NCI-H1048 (cell line): ENCODE results near the gene MIB1.
"Not testable (repeated sequence)": the region's sequence is repeated elsewhere in the genome, so short reads cannot be mapped to it uniquely, and the experiment has no call there.

ENCODE experiments used
- DNase-seq: peaks from one replicate; lab custom pipeline; 2025; lab: John Stamatoyannopoulos, UW

Gene MIB1

DNA sequence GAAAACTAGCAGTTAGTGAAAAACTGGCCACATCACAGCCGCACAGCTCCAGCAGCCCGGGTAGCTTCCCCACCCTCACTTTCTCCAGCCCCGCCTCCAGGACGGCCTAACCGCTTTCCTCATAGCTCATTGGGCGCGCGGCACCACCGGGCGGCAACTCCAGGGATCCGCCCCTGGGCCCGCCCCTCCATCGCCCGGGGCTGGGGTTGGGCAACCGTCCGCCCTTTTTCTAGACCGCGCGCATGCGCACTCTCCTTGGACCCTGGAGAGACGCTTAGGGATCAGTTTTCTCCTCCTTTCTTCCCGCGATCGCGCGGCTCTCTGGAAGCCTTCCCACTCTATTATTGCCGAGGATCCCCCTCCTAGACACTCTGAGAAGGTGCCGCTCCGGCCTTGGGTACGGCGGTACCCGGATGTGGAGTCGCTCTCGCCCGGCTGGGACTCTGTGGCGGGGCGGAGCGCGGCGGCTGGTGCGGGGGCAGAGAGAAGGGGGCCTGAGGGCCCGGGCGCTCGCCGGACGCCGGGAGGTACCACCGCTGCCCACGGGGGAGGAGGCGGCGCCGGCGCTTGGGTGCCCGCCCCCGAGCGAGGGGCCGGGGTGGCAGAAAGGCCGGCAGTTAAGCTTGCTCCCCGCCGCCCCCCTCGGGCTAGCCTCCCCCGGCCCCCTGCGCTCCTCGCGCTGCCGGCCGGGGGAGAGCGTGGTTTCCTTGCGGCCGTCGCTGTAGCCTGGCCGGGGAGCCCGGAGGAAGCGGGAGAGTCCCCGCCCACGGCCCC, at the start of gene MIB1:
MIB1 (plus strand) TSS at position 255 of the 774 bp plus-strand sequence. CDS start 792 bp downstream, outside the sequence.
- DNase-seq: peak; percentile 95

DNA sequence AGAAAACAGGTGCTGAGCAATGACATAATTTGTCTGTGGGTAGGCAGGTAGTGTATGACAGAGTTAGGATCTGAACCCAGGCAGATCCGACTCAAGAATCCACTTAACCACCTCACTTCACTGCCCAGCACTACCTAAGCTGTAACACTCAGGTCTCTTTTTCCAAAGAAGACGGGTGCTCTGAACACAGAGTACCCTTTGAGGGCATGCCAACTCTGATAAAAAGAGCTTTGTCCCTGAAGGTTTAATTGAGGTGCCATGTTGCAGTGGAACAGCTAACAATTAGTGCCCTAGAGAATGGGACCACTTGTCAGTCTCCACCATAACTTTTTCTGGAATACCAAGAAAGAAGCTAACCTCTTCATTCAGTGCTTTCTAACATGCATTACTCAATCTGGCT, 47.3 kb upstream of the MIB1 start:
- DNase-seq: no peak

DNA sequence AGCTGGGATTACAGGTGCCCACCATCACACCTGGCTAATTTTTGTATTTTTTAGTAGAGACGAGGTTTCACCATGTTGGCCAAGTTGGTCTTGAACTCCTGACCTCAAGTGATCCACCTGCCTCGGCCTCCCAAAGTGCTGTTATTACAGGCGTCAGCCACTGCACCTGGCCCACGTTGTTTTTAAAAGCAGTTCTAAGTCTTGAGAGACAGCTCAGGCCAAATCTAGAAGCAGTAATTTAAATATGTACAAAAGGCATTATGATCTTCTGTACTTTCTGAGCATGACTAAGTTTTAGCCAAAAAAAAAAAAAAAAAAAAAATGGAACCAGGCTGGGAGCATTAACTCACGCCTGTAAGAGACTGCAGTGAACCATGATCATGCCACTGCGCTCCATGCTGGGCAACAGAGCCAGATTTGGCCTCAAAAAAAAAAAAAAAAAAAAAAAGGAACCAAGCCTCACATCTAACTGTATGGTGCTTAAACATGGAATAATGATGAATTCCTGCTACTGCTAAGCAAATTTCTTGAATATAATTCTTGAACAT, 40.0 kb upstream of the MIB1 start:
- no peak for DNase-seq

DNA sequence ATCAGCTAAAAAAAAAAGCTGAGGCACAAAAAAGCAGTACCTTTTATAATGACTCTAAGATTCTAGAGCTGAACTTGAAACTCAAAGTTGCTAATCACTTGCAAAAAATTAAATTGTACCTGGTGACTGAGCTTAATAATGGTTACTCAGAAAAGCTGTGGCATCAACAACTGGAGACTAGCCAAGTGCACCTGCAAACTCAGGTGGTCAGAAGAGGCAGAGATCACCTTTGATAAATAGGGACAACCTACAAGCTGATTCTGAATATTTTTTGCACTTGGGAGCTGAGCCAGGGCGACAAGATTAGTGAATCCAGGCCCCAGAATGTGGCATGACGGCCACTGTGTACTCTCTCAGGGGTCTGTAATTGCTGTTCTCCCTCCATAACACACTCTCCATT, 39.0 kb upstream of the MIB1 start:
- DNase-seq: no peak

DNA sequence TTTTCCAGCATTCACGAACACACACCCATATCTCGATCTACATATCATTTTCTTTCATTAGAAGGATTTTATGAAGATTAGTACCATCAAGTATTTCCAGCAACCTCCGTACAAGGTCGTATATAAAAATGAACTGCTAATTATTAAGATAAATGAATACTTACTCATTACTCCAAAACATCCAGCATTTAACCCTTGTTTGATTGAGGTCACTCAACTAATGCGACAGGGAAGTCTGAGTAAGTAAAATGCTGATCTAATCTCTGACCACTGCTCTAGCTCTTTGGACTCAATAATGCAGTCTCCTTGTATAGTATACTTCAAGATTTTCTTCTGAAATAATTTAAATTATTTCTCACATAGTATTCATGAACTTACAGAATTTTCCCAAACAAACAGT, 38.0 kb upstream of the MIB1 start:
- DNase-seq: no peak

DNA sequence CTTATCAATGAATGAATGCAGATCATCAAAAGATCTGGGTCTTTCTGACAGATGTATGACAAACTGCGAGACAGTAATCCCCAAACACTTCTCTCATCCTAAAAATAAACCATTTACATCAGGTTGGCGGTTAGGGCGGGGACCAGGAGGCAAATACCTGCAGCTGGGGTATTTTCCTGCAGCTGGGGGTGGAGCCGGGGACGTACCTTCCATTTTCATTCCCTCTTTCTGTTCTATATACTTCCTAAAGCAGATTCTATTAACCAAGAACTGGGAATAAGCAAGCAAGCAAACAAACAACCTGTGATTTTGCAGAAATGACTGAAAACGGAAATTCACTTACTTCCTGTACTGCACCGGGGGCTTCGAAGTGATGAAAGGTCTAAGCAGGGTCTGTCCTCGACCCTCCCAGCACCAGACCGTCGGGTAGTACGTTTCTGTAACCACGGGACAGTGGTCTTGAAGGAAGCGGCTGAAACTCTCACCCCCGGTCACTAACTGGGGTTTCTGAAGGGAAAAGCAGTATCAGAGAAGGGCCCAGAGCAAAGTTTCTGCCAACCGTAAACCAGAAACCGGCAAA, 37.3 kb upstream of the MIB1 start:
- no peak for DNase-seq

DNA sequence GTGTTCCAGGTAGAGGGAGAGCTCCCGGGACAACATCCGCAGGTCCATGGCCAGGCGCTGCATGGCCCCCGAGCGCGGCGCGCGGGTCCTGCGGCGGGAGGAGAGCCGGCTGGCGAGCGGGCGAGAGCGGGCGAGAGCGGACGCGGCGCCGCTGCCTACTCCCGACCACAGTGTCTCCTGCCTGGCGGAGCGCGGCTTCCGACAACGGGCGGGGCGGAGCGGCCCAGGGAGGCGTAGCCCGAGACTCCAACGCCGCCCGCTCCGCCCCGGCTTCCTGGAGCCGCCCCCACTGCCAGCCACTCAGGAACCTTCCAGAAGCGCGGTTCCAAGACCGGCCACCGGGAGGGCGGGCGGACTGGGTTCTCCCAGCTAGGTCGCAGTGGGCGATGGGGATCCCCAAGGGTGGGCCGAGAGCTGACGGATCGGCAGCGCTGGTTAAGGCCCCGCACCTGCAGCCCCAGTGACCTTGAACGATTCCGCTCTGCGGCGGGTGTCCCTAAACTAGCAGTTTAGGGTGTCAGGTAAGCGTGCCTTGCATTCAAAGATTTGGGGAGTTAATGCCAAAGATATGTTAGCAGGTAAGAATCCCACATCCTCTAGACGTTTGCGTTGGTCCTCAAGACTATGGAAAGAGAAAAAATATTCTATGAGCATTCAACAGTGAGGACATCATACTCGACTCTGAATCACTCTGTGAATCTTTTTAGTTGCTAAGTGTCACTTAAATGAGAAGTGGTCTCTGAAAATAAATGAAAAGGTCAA, 35.8 kb upstream of the MIB1 start, which contains the start of gene ABHD3:
ABHD3 (minus strand) TSS at position 172 of the 762 bp plus-strand sequence; CDS start at position 63, 109 bp downstream.
- peak; percentile 82 for DNase-seq

DNA sequence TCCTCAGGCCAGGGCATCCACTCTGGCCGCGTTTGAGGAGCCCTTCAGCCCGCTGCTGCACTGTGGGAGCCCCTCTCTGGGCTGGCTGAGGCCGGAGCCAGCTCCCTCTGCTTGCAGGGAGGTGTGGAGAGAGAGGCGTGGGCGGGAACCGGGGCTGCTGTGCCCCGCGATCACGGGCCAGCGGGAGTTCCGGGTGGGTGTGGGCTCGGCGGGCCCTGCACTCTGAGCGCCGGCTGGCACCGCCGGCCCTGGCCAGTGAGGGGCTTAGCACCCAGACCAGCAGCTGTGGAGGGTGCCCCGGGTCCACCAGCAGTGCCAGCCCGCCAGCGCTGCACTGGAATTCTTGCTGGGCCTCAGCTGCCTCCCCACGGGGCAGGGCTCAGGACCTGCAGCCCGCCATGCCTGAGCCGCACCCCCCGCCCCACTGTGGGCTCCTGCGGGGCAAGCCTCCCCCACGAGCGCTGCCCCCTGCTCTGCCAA, 34.2 kb upstream of the MIB1 start:
- DNase-seq: no peak

DNA sequence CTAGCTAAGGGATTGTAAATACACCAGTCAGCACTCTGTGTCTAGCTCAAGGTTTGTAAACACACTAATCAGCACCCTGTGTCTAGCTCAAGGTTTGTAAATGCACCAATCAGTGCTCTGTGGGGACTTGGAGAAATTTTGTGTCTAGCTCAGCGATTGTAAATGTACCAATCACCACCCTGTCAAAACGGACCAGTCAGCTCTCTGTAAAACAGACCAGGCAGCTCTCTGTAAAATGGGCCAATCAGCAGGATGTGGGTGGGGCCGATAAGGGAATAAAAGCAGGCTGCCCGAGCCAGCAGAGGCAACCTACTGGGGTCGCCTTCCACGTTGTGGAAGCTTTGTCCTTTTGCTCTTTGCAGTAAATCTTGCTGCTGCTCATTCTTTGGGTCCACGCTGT, 33.5 kb upstream of the MIB1 start:
- DNase-seq: not testable (repeated sequence)

DNA sequence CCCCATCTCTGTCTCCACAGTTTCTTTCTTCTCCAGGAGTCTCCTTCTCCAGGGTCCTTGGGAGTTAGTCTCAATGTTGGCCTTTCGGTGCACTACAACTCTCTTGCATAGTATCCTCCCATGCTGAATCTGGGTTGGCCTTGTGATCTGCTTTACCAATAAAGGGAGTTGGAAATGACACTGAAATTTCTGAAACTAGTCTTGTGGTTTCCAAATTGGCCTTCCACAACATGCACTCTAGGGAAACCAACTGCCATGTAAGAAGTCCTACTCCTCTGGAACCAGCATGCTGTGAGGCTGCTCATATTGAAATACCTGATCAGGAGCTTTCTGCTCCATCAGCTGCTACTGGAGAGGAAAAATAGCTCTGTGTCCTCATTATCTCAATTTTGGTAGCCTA, 26.1 kb upstream of the MIB1 start:
- no peak for DNase-seq

DNA sequence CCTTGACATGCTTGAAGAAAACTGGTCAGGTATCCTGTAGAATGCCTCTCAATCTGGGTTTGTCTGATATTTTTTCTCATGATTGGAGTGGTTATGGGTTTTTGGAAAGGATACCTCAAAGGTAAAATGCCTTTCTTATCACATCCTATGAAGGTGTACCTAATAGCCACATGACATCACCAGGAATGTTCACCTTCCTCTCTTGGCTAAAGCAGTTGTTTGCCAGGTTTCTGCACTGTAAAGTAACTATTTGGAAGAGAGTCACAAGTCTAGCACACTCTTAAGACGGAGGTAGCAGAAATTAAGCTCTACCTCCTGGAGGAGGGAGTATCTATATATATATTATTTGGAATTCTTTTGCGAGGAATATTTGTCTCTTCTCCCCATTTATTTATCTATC, 17.9 kb upstream of the MIB1 start:
- DNase-seq: no peak

DNA sequence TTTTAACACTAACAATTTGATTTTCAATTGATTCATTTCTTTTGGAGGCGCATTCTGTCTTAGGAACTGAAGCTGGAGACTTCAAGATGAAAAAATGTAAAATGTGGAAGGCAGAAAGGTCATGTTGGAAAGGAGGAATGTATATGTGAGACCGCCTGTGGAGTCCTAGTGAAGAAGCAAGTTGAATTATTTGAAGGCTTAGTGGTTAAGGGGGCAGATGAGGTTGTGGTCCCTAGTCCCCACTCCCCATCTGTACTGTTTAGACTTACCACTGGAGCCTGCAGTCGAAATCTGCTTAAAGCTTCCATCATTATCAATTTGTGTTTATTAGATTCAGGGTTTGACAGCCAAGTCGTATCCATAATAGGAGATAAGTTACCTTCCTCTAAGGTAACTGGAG, 15.4 kb upstream of the MIB1 start:
- no peak for DNase-seq

DNA sequence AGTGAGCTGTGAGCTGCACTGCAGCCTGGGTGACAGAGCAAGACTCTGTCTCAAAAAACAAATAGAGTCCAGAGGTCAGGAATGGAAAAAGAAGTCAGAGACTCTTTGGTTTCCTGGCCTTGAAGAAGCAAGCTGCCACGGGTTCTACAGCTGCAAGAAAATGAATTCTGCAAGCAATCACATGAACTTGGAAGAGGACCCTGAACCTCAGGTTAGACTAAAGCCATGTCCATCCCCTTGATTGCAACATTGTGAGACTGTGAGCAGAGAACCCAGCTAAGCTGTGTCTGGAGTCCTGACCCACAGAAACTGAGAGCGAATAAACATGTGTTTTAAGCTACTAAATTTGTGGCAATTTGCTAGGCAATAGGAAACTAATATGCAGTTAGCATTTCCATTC, 12.9 kb upstream of the MIB1 start:
- DNase-seq: no peak

DNA sequence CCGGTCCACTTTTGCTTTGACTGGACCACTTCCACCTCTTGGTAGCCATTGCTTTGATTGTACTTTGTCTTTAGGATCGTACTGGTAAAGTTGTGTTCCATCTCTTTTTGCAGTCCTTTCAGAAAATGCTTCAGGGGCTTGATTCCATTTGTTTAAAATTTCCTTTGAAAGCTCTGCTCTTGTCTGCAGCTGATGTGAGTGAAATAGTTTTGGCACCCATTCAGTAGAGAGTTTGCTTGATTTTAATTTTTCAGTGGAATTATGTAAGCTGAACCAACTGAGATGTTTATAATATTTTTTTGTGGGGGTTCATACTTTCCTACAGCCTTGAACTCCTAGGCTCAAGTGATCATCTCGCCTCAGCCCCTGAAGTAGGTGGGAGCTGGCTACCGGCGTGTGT, 7.6 kb upstream of the MIB1 start:
- no peak for DNase-seq

DNA sequence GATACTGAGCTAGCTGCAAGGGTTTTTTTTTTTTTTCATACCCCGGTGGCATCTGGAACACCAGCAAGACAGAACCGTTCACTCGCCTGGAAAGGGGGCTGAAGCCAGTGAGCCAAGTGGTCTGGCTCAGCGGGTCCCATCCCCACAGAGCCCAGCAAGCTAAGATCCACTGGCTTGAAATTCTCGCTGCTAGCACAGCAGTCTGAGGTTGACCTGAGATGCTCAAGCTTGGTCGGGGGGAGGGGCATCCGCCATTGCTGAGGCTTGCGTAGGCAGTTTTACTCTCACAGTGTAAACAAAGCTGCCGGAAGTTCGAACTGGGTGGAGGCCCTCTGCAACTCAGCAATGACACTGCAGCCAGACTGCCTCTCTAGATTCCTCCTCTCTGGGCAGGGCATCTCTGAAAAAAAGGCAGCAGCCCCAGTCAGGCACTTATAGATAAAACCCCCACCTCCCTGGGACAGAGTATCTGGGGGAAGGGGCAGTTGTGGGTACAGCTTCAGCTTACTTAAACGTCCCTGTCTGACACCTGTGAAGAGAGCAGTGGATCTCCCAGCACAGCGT, 5.1 kb upstream of the MIB1 start:
- DNase-seq: no peak

DNA sequence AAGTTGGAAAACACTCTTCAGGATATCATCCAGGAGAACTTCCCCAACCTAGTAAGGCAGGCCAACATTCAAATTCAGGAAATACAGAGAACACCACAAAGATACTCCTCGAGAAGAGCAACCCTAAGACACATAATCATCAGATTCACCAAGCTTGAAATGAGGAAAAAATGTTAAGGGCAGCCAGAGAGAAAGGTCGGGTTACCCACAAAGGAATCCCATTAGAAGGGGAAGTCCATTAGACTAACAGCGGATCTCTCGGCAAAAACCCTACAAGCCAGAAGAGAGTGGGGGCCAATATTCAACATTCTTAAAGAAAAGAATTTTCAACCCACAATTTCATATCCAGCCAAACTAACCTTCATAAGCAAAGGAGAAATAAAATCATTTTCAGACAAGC, 3.7 kb upstream of the MIB1 start:
- not testable (repeated sequence) for DNase-seq

DNA sequence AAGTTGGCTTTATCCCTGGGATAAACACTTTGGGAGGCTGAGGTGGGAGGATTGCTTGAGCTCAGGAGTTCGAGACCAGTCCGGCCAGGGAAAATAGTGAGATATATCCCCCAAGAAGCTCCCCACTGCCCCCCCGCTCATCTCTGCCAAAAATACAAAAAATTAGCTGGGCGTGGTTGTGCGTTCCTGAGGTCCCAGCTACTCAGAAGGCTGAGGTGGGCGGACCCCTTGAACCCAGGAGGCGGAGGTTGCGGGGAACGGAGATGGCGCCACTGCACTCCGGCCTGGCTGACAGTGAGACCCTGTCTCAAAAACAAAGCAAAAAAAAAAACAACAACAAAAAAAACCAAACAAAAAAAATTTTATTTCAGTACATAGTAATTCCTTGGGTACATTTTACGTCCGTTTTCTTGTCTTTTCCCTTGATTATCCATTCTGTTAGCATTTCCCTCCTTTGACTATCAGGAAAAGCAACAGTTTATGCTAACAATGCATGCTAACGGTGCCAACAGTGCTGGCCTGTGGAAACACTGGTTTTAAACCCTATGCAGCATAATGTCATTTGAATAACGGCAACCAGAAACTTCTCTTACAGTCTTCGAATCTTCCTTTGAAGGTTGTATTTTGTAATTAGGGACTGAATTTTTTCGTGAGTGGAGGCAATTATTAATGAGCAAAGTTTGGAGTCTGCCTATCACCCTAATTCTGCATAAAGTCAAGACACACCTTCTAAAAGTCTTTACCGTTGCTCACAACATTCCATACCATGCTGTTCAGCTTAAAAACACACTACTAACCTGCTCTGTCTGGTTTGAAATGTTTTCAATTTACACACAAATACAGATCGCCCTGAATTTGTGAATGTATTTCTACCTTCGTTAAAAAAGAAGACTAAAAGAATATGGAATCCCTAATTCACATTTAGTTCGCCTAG, 721 bp upstream of the MIB1 start:
- DNase-seq: no peak

DNA sequence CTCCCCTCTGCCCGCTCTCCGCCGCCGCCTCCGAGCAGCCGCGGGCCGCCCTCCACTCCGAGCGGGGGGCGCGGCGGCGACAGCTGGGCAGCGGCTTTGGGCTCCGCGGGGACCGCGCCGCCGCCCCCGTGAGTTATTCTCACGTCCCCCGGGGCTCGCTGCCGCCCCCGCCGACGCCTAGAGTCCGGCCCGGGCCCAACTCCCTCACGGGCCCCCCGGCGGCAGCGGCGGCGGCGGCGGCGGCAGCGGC, 645 bp downstream of the MIB1 start:
- no peak for DNase-seq

DNA sequence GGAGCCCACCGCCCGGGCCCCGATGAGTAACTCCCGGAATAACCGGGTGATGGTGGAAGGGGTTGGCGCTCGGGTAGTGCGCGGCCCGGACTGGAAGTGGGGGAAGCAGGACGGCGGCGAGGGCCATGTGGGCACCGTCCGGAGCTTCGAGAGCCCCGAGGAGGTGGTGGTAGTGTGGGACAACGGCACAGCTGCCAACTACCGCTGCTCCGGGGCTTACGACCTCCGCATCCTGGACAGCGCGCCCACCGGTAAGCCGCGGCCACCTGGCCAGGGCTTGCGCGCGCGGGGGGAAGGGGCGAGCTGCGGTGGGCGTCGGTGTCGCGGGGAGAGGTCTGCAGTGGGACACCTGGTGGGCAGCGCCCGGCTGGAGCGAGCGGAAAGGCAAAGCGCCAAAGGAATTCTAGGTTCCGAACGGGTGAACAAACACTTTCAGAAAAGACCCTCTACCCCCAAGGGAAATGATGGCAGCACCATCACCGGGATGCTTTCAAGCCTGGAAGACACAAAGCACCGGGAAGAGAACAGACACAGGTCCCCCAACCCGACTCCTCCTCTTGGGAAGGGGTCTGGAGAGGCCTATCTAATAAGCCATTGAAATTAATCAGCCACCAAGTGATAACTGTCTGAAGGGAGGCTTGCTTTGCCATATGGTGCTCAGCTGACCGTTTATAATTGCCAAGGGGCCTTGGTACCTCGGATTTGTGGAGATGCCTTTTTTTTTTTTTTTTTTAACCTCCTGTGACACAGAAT, 1.1 kb downstream of the MIB1 start:
- DNase-seq: no peak

DNA sequence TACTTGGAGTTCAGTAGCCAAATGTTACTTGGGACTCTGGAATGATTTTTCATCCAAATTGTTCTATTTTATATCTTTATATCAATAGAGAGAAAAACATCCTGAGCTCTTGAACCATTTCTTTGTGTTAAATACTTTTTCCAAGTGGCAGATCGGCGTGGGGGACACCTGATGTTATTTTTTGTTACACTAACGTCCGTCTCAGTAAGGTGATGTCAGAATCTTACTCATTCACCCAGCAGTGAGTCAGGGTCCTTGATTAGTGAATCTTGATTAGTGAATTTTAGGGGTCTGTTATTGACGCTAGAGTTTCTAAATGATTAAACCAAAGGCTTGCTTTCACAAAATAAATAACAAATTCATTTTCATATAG, 1.7 kb downstream of the MIB1 start:
- no peak for DNase-seq
